Thyroid gland (tissue), 4 donors: ENCODE measurements around the gene MAP2K5.

Experiments used
- POLR2A ChIP-seq, 2 donors: fragments of 450-650 bp; IDR thresholded peaks; one replicate each; pipeline ENCODE4 v1.6.1; 2017; ENCODE audit warnings: antibody characterized with exemption in 2 of 2, mild to moderate bottlenecking in 2 of 2, moderate library complexity in 1 of 2
- TF ChIP-seq, protein P1 (sequence below), 6 experiments: fragments of 200-600 bp in 3 of 6; fragments of 450-650 bp in 3 of 6; sonication (generic) in 3 of 6; IDR thresholded peaks; one replicate each; pipeline ENCODE4 v1.5.1; 2016 to 2019; ENCODE audit warnings: antibody characterized with exemption in 6 of 6, mild to moderate bottlenecking in 2 of 6, inconsistent platforms in 1 of 6, moderate library complexity in 1 of 6

DNA sequence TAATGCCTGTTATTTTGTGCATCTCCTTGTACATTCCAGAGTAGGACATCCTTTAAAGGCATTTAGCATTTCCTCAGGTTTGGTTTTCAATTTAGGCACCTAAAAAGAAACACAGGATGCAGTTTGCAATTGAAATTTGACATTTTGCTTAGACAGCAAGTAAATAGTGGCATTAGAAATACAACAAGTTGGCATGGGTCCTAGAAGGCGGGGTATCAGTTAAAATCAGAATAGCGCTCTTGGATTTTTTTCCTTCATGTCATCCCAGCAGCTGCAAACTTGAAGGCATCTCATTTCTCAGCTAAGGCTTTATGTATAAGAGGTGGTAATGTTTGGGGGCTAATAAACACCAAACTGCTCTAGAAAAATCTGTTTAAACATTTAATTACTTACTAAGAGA lies 235.3 kb downstream of the MAP2K5 start:
- TF ChIP-seq, protein P1, sequence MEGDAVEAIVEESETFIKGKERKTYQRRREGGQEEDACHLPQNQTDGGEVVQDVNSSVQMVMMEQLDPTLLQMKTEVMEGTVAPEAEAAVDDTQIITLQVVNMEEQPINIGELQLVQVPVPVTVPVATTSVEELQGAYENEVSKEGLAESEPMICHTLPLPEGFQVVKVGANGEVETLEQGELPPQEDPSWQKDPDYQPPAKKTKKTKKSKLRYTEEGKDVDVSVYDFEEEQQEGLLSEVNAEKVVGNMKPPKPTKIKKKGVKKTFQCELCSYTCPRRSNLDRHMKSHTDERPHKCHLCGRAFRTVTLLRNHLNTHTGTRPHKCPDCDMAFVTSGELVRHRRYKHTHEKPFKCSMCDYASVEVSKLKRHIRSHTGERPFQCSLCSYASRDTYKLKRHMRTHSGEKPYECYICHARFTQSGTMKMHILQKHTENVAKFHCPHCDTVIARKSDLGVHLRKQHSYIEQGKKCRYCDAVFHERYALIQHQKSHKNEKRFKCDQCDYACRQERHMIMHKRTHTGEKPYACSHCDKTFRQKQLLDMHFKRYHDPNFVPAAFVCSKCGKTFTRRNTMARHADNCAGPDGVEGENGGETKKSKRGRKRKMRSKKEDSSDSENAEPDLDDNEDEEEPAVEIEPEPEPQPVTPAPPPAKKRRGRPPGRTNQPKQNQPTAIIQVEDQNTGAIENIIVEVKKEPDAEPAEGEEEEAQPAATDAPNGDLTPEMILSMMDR (IDR thresholded peaks at IDR 0.05): no peak
- TF ChIP-seq POLR2A (IDR thresholded peaks at IDR 0.05): no peak
